ENCODE results near the gene DNM1.
"Not testable (repeated sequence)": the region's sequence is repeated elsewhere in the genome, so short reads cannot be mapped to it uniquely, and the experiment has no call there.

The DNM1 gene

GRCh38 chr9:128276008-128276573, 72.9 kb downstream of the DNM1 start, which contains the start of gene SWI5:
Gene SWI5 (plus strand): TSS chr9:128276276.
- DNase-seq (ENCODE audit: low read depth): peak; percentile 96

- DNase-seq (ENCODE audit: low read depth): no peak
Observed at GRCh38 chr9:128276574-128277270, 73.5 kb downstream of the DNM1 start.

GRCh38 chr9:128279088-128280073, 76.2 kb downstream of the DNM1 start:
- DNase-seq (ENCODE audit: low read depth): not testable (repeated sequence)

DNA sequence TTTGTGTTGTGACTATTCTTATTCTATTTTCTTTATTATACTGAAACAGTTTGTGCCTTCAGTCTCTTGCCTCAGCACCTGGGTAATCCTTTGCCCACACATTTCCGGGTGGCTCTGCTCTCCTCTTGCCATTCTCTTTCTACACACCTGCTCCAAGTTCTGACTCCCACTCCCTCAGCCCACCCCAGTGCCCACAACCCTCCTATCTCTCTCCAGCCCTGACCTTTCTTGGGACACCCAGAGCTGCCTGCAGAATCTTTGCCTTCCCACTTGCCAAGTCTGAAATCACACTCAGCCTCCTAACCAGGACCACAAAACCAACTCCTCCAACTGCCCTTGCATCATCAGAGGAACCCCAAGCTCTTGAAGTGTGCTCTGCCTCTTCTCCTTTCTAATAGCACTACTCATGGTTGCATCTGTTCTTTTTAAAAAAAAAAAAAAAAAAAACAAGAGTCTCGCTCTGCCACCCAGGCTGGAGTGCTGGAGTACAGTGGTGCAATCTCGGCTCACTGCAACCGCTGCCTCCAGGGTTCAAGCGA, 77.0 kb downstream of the DNM1 start:
- DNase-seq (ENCODE audit: low read depth): no peak

DNA sequence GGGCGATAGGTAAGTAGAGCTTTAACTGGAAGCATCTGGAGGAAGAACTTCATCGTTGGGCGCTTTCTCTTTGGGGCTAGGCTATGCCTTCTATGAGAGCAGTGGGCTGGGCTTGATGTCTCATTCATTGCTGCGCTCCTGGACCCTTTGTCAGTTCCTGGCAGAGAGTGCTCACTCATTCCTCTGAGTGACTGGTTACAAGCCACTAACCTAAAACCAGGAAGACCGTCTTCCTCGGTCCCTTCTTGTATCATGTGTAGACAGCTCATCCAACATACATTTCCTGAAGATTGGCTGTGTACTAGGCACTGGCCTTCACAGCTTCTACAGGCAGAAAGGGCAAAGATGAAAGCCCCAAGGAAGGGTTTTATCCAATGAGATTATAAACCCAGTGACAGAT, 79.3 kb downstream of the DNM1 start:
- DNase-seq (ENCODE audit: low read depth): no peak

- no peak for DNase-seq (ENCODE audit: low read depth)
Observed at GRCh38 chr9:128285033-128285784, 82.0 kb downstream of the DNM1 start.

DNA sequence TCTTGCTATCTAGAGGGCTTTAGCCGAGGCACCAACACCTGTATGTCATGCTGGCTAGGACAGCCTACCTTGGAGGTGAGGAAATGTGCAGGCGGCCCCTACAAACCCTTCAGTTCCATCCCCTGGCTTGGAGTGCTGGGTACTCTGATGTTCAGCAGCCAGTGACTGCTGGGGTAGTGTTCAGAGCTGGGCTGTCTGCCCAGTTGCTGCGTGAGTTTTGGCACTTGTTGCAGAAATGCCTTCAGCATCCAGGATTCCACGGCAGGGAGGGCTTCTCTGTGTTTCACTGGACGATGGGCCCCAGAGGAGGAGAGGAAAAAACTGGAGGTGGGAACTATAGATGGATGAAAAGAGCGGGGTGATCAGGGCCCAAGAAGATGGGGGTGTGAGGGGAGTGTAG, 83.3 kb downstream of the DNM1 start:
- no peak for DNase-seq (ENCODE audit: low read depth)

- no peak for DNase-seq (ENCODE audit: low read depth)
Observed at GRCh38 chr9:128288273-128289004, 85.3 kb downstream of the DNM1 start.

- no peak for DNase-seq (ENCODE audit: low read depth)
Observed at GRCh38 chr9:128292009-128292408, 88.8 kb downstream of the DNM1 start.

DNA sequence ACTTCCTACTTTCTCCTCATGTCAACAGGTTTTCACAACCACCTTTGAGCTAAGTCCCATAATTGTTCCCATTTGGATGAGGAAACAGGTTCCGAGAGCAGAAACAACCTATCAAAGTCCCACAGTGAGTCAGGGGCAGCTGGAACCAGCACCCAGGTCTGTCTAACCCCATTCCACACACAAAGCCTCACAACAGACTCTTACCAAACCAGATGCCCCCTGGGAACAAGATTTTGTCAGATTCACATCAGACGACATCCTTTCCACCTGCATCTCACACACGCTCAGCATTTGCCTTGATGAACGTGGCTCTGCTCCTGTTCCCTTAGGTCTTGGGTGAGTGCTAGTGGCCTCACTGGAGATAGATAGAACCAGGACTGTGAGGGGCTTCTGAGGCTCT, 89.9 kb downstream of the DNM1 start:
- DNase-seq (ENCODE audit: low read depth): no peak

DNA sequence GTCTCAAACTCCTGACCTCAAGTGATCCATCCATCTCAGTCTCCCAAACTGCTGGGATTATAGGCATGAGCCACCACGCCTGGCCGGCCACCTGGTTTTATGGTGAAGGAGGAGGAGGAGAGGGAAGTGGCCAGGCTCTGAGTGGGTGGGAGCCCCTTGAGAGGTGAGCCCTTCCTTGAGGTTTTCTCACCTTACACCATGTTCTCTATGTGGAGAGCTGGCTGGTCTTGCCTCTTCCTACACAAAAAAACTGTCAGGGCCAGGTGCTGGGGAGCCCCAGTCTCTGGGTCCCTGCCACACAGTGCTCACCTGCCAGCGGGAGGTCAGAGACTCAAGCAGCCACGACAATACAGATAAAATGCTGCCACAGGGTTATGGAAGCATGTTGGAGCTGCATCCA, 91.0 kb downstream of the DNM1 start:
- DNase-seq (ENCODE audit: low read depth): no peak

DNA sequence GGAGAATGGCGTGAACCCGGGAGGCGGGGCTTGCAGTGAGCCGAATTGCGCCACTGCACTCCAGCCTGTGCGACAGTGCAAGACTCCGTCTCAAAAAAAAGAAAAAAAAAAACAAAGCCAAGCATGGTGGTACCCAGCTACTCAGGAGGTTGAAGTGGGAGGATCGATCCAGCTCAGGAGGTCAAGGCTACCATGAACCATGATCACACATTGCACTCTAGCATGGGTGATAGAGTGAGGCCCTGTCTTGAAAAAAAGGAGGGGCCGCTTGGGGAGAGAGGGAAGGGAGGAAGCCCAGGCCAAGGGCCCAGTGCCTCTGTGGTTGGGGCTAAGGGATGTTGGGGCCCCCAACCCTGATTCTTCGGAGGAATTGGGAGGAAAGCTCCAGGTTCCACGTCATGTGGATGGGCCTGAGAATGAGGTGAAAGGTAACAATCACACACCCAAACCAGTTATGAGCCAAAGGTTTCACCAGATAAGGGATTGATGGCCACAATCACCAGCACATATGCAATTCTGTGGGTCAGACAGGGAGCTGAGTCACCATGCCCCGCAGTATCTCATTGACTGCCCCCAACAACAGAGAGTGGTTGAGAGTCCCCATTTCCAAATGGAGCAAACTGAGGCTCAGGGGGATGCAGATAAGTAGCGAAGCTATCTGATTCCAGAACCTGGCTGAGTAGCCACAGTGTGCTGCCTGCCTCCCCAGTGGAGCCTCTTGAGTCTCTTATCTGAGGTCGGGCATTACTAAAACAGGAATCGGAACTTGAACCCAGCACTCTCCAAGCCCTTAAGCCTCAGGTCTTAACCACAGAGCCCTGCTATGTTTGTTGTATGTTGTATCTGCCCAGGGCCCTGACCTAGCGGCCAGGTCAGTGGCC, 93.4 kb downstream of the DNM1 start:
- no peak for DNase-seq (ENCODE audit: low read depth)

GRCh38 chr9:128297221-128297773, 94.1 kb downstream of the DNM1 start:
- no peak for DNase-seq (ENCODE audit: low read depth)

GRCh38 chr9:128298535-128299482, 95.6 kb downstream of the DNM1 start:
- DNase-seq (ENCODE audit: low read depth): no peak

- no peak for DNase-seq (ENCODE audit: low read depth)
Observed at GRCh38 chr9:128304136-128304970, 101.2 kb downstream of the DNM1 start.

Data from non-pigmented ciliary epithelial cell (primary cell).